ENCODE measurements around the gene P3H2. TPM values are rescaled to one million over a fixed set of nuclear protein-coding genes. Genes with fewer than 3 reads are reported as not detected.

The P3H2 gene
- total RNA-seq, 4 donors from 2014 or later = 15.6 to 41.5 (median 27.1) TPM

DNA sequence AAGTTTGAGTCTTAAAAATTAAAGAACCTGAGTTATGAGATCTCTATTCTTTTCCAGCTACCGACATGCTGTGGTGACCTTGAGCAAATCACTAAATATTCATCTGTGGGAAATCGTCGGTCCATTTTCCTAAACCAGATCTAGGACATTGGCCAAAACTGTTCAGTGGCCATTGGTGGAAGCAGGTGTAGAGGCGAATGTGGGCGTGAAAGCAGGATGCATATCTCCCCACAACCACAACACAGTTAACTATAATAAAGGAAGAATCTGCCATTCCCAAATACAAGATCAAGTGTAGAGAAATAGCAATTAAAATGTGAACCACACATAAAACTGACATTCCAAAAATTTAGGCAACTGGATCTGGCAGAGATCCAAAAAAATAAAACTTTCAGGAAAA lies 129.9 kb downstream of the P3H2 start:
- intact Hi-C loops (cut with DNase I) = no loop called here
- no peaks in the 10 kb centered on the region for H3K9me3 ChIP-seq
- no peaks in the 10 kb centered on the region for H3K27me3 ChIP-seq
- TF ChIP-seq POLR2AphosphoS5 (IDR thresholded peaks at IDR 0.05) = no peak
- TF ChIP-seq POLR2A (IDR thresholded peaks at IDR 0.05; ENCODE audit: low read depth) = no peak
- TF ChIP-seq, protein P1, sequence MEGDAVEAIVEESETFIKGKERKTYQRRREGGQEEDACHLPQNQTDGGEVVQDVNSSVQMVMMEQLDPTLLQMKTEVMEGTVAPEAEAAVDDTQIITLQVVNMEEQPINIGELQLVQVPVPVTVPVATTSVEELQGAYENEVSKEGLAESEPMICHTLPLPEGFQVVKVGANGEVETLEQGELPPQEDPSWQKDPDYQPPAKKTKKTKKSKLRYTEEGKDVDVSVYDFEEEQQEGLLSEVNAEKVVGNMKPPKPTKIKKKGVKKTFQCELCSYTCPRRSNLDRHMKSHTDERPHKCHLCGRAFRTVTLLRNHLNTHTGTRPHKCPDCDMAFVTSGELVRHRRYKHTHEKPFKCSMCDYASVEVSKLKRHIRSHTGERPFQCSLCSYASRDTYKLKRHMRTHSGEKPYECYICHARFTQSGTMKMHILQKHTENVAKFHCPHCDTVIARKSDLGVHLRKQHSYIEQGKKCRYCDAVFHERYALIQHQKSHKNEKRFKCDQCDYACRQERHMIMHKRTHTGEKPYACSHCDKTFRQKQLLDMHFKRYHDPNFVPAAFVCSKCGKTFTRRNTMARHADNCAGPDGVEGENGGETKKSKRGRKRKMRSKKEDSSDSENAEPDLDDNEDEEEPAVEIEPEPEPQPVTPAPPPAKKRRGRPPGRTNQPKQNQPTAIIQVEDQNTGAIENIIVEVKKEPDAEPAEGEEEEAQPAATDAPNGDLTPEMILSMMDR (IDR thresholded peaks at IDR 0.05) = no peak
- TF ChIP-seq EP300 (IDR thresholded peaks at IDR 0.05) = no peak
- H3K4me1 ChIP-seq = no peaks in the 10 kb centered on the region
- 90% methylated on average over 5 of the region's 5 CpGs for WGBS
- DNase-seq (ENCODE audit: extremely low spot score) = no peak
- H3K27ac ChIP-seq (replicated peaks in 1 of 4) = no peak overlapping the region
- H3K36me3 ChIP-seq = peaks cover 0 to 7% (median 0%) of the 10 kb centered on the region in 4 donors
- no peak overlapping the region for H3K4me3 ChIP-seq

- no peak overlapping the region for H3K4me3 ChIP-seq
- WGBS = 92% methylated on average over 12 of the region's 12 CpGs
- intact Hi-C loops (cut with DNase I) = no loop called here
- H3K4me1 ChIP-seq = no peaks in the 10 kb centered on the region
- H3K9me3 ChIP-seq = no peaks in the 10 kb centered on the region
- DNase-seq (ENCODE audit: extremely low spot score) = no peak
- no peak overlapping the region for H3K27ac ChIP-seq (replicated peaks in 1 of 4)
- peaks cover 0 to under 1% (median 0%) of the 10 kb centered on the region in 4 donors for H3K36me3 ChIP-seq
- TF ChIP-seq POLR2A (IDR thresholded peaks at IDR 0.05; ENCODE audit: low read depth) = no peak
- TF ChIP-seq EP300 (IDR thresholded peaks at IDR 0.05) = no peak
- TF ChIP-seq POLR2AphosphoS5 (IDR thresholded peaks at IDR 0.05) = no peak
- TF ChIP-seq, protein P1 (IDR thresholded peaks at IDR 0.05) = no peak
- no peaks in the 10 kb centered on the region for H3K27me3 ChIP-seq
Measured at GRCh38 chr3:189988854-189989253, 131.8 kb downstream of the P3H2 start.

- Histone ChIP-seq H3K27ac (replicated peaks in 1 of 4) (no peak overlapping the region), H3K36me3 (no peaks in the 10 kb centered on the region), H3K9me3 (no peaks in the 10 kb centered on the region), H3K4me1 (no peaks in the 10 kb centered on the region), H3K4me3 (no peak overlapping the region), H3K27me3 (no peaks in the 10 kb centered on the region)
- no peak for DNase-seq (ENCODE audit: extremely low spot score)
- intact Hi-C loops (cut with DNase I) = no loop called here
- TF ChIP-seq POLR2A (IDR thresholded peaks at IDR 0.05; ENCODE audit: low read depth) (no peak), EP300 (IDR thresholded peaks at IDR 0.05) (no peak), POLR2AphosphoS5 (IDR thresholded peaks at IDR 0.05) (no peak)
- TF ChIP-seq, protein P1 (IDR thresholded peaks at IDR 0.05) = no peak
- WGBS = 70% methylated on average over 3 of the region's 3 CpGs
Measured at GRCh38 chr3:189988322-189988721, 132.4 kb downstream of the P3H2 start.

DNA sequence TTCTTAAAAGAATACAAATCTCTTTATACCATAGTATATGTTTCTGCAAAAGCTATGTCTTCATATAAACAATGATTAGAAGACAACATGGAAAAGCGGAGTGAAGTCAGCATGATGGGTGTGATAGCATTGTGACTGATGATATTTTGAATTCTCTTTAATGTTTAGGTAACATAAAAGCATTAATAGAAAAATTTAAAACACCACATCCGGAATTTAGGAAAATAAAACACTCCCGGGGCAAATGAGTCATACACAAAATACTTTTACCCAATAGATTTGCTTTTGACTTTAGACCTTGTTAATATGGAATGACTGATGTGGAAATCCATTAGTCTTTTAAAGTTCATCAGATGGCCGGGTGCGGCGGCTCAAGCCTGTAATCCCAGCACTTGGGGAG lies 134.7 kb downstream of the P3H2 start:
- TF ChIP-seq POLR2A (IDR thresholded peaks at IDR 0.05; ENCODE audit: low read depth) (no peak), POLR2AphosphoS5 (IDR thresholded peaks at IDR 0.05) (no peak), EP300 (IDR thresholded peaks at IDR 0.05) (no peak)
- TF ChIP-seq, protein P1 (IDR thresholded peaks at IDR 0.05) = no peak
- WGBS = 87% methylated on average over 6 of the region's 6 CpGs
- no peaks in the 10 kb centered on the region for H3K36me3 ChIP-seq
- H3K4me3 ChIP-seq = no peak overlapping the region
- intact Hi-C loops (cut with DNase I) = no loop called here
- no peak overlapping the region for H3K27ac ChIP-seq (replicated peaks in 1 of 4)
- no peaks in the 10 kb centered on the region for H3K27me3 ChIP-seq
- no peak for DNase-seq (ENCODE audit: extremely low spot score)
- H3K4me1 ChIP-seq = peaks cover 19 to 23% (median 22%) of the 10 kb centered on the region in 4 donors
- no peaks in the 10 kb centered on the region for H3K9me3 ChIP-seq

- no peak for DNase-seq (ENCODE audit: extremely low spot score)
- Histone ChIP-seq H3K36me3 (no peaks in the 10 kb centered on the region), H3K9me3 (no peaks in the 10 kb centered on the region), H3K27ac (replicated peaks in 1 of 4) (no peak overlapping the region), H3K27me3 (no peaks in the 10 kb centered on the region), H3K4me3 (no peak overlapping the region), H3K4me1 (peaks cover 21 to 30% (median 27%) of the 10 kb centered on the region in 4 donors)
- intact Hi-C loops (cut with DNase I) = no loop called here
- no peak for TF ChIP-seq POLR2A (IDR thresholded peaks at IDR 0.05; ENCODE audit: low read depth)
- no peak for TF ChIP-seq EP300 (IDR thresholded peaks at IDR 0.05)
- TF ChIP-seq, protein P1 (IDR thresholded peaks at IDR 0.05) = no peak
- TF ChIP-seq POLR2AphosphoS5 (IDR thresholded peaks at IDR 0.05) = no peak
- 97% methylated on average over 3 of the region's 3 CpGs for WGBS
Measured at GRCh38 chr3:189983612-189984011, 137.1 kb downstream of the P3H2 start.
